HG02623 (cell line): Measurements from ENCODE around the gene TBC1D9.
"Not testable (repeated sequence)": the region's sequence is repeated elsewhere in the genome, so short reads cannot be mapped to it uniquely, and the experiment has no call there.

Source experiments
- ATAC-seq: cut with Tn5 transposase; IDR thresholded peaks from one replicate; pipeline ENCODE4 v1.9.1; 2021; ENCODE audit warnings: moderate library complexity; ENCODE audit not compliant: unreplicated experiment

The TBC1D9 gene

GRCh38 chr4:140756319-140757231 lies at the start of gene TBC1D9:
Gene TBC1D9, minus strand, starts transcription at chr4:140756385. Its CDS starts 340 bp downstream, at chr4:140756045.
- ATAC-seq = peak; percentile 35

GRCh38 chr4:140805293-140805692 lies 49.1 kb upstream of the TBC1D9 start:
- ATAC-seq = no peak

DNA sequence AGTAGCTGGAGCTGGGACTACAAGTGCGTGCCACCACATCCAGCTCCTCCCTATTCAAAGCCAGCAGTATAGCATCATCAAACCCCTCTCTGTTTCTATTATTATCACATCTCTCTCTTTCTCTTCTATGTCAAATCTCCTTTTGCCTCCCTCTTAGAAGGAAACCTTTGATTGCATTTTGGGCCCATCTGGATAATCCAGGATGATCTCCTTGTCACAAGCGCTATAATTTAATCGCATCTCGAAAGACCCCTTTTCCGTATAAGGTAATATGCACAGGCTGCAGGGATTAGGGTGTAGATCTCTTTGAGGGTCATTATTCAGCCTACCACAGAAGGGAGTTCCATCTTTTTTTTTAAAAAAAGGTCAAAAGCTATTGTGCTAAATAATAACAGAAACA lies 46.4 kb upstream of the TBC1D9 start:
- ATAC-seq = no peak

DNA sequence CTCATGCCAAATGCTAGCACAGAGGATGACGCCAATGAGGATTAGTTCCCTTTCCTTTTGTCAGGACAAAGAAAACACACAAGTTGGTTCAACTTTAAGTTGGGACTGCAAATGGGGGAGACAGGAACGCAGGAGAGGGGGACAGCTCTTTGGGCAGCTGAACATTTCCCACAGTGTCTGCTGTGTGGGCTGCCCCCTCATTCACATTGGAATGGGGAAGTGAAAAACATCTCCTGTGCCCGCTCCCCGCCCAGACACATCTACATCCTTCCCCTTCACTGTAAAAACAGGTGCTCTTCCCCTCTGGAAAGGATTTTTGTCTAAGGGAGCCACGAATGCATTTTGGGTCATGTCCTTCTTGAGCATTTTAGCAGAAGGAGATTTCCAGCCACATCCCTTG lies 44.5 kb upstream of the TBC1D9 start:
- peak; percentile 48 for ATAC-seq

DNA sequence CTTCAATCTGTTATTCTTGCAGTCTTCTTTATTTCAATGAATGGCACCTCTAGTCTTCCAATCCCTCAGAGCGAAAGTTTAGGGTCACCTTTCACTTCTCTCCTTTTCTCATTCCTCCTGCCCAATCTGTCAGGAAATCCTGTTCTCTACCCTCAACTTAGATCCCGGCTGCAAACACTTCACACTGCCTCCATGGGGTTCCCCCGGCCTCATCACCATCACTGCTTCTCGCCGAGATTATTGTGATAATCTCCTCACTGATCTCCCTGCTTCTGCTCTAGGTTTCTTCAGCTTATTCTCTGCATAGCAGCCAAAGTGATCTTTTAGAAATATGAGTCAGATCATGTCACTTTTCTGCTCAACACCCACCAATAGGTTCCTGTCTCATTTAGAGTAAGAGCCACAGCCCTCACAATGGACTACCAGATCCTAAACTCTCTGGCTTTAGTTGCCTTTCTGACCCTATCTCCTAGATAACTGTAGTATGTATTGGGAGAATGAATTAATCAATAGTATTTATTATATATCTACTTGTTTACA lies 43.6 kb upstream of the TBC1D9 start:
- peak; percentile 39 for ATAC-seq

DNA sequence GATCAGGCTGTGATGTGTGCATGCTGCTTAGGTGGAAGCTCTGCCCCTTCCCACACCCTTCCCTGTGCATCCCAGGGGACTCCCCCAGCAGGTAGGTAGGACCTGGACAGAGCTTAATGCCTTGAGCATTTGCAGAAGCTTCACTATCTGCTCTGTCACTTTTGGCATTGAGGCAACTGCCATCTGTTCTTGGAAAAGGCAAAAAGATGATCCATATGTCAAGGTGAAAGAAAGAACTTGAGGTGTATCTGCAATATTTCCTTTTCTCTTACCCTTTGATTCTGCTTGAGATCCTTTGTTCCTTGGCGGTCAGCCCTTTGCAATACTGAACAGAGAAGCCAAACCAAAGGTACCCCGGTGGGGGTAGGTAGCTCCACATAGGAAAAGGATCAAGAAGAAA lies 37.1 kb upstream of the TBC1D9 start:
- ATAC-seq = no peak

DNA sequence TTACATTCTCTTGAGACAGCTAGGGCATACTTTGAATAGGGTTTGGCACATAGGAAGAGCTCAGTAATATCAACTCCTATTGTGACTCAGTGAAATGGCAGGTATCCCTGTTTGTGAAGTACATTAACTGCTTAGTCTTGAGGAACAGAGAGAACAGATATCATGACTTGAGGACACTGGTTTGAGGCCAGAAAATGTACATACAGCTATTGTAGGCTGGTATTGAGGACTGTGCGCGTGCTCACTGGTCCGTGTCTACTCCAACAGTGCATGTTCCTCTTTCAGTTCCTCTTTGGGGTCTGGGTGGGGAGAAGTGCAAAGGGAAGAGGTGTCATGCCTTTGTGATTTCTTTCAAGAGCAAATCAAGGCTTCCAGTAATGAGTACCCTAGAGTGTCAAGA lies 34.6 kb upstream of the TBC1D9 start:
- ATAC-seq = peak; percentile 90

DNA sequence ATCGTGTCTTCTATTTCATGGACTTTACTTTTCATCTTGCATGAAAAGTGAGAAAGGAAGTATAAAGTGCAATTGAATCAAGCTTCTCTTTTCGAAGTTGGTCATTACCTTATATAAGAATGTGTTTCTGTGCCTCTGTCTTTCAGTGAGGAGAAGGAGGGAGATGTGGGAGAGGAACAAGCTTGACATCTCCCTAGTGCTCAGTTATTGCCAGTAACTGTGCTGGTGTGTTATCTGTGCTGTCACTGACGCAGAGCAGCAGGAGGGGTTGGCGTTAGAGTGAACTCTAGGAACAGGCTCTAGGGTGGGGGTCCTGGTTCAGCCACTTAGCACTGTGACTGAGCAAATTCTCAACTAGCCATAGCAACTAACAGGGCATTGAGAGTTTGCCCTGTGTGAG lies 34.0 kb upstream of the TBC1D9 start:
- ATAC-seq = peak; percentile 9

DNA sequence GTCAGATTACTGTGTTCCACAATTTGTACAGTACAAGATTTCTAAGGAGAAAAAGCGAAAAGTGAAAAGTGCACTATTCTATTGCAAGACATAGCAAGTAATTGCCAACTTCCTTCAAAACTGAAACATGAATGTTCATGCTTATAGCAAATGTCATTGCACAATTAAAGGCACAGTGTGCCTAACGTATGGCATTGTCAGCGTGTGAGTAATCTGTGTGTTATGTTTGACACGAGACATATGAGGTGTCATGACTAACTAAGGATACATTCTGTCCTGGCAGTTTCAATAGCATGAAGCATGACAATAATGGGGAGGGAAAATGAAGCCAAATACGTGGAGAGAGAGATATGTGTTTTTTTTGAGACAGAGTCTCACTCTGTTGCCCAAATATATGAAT lies 33.6 kb upstream of the TBC1D9 start:
- no peak for ATAC-seq

DNA sequence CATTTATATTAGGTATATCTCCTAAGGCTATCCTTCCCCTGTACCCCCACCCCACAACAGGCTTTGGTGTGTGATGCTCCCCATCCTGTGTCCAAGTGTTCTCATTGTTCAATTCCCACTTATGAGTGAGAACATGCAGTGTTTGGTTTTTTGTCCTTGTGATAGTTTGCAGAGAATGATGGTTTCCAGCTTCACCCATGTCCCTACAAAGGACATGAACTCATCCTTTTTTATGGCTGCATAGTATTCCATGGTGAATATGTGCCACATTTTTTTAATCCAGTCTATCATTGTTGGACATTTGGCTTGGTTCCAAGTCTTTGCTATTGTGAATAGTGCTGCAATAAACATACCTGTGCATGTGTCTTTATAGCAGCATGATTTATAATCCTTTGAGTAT lies 26.6 kb upstream of the TBC1D9 start:
- ATAC-seq = not testable (repeated sequence)

GRCh38 chr4:140781596-140781995 lies 25.4 kb upstream of the TBC1D9 start:
- no peak for ATAC-seq

DNA sequence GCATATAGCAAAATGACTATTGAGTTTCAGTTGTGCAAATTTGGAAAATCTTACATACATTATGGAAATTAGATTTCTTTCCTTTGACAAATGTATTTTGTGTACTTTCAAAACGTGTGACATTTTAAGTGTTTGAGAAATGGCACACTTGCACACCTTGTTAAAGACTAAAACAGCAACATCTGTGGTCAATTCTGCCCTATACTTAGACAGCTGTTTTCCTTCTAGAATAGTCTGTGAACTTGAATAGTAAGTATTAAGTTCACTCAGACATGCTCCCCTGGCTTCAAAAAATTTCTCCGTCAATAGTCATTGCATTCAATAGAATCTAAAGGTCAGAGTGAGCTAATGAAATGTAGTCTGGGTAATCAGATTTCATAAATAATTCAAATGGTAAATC lies 21.7 kb upstream of the TBC1D9 start:
- ATAC-seq = peak; percentile 63

DNA sequence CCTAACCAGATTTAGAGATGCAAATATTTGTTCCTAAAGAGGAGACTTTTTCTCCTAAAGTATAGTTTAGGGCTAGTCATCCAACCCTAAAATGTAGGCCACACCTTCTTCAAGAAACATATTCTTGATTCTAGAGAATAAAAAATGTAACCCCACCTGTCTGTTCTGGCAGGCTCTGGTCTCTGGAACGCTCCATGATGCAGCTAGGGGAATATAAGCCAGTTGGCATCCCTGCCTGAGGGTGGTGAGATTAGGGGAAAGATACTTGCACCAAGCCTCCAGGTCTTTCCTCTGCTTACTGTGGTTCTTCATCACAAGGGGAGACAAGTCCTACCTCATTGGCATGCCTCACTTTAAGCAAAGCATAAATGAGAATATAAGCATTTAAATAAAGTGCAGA lies 21.2 kb upstream of the TBC1D9 start:
- ATAC-seq = peak; percentile 13

GRCh38 chr4:140776556-140776955 lies 20.4 kb upstream of the TBC1D9 start:
- no peak for ATAC-seq

DNA sequence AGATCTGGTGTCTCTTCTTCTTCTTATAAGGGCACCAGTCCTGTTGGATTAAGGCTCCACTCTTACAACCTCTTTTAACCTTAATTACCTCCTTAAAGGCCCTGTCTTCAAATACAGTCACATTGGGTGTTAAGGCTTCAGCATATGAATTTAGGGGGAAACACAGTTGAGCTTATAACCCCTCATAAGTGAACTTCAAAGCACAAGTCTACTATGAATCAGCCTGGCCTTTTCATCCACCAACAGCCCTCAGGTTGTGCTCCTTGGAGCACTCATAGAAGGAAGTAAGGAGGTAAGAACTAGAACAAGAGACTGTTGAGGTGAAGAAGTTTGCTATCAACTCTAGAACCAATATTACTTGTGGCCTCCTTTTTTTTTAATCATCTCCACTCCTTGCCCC lies 18.8 kb upstream of the TBC1D9 start:
- ATAC-seq = no peak

- ATAC-seq = no peak
Measured at GRCh38 chr4:140774510-140774909, 18.3 kb upstream of the TBC1D9 start.

DNA sequence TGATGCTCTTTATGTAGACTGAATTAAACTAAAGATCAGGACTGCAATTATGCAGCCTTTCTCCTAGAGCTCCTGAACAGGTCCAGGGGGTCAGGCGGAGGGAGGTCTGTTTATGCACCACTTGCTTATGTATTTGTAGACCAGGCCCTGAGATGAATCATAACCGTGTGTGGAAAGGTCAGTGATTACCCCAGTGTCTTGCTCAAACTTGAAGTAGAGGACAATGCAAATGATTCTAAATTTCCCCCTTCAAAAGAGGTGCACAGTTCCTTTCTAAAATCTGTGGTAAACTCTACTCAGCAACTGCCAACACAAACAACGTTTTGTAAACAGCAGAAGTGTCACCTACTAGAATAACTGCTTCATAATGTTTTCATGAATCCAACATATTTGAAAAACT lies 13.0 kb upstream of the TBC1D9 start:
- ATAC-seq = no peak

DNA sequence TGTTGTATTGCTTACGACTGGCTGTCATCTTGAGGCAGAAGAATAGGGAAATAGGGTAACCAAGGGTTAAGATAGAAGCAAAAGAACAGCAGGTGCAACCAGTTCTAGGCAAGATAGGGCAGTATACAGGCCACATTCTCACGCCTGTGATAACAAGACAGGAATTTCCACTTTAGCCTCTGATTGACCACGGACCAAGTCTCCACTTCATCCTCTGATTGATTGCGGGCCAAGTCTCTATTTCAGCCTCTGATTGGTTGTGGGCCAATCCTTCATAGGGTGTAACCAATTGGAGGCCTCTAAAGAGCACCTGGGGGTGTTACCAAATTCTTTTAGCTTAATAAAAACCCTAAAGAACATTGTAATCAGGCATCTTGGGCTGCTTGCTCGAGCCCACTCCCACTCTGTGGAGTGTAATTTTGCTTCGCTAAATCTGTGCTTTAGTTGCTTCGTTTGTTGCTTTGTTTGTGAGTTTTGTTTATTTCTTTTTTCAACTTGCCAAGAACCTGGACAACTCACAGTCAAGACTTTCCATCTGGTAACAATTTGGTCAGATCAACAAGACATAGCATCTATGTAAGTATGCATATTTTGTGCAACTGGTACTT lies 8.7 kb upstream of the TBC1D9 start:
- no peak for ATAC-seq

GRCh38 chr4:140762202-140762601 lies 6.0 kb upstream of the TBC1D9 start:
- ATAC-seq = no peak

DNA sequence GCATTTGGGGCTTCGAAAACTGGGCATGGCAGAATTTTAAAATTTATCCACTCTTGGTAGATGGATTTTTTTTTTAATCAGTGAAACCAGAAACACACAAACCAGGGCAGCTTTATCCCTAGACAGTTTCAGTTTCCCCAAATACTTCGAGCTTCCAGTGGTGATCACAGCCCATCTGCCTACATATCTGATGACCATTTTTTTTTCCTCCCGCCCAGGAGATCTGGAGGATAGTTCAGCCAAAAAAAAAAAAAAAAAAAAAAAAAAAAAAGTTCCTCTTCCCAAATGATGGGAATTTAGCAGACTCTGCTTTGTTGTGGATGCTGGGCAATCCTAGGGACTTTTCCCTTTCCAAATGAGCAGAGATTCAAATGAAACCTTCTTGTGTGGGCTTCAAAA lies 1.0 kb upstream of the TBC1D9 start:
- ATAC-seq = no peak

DNA sequence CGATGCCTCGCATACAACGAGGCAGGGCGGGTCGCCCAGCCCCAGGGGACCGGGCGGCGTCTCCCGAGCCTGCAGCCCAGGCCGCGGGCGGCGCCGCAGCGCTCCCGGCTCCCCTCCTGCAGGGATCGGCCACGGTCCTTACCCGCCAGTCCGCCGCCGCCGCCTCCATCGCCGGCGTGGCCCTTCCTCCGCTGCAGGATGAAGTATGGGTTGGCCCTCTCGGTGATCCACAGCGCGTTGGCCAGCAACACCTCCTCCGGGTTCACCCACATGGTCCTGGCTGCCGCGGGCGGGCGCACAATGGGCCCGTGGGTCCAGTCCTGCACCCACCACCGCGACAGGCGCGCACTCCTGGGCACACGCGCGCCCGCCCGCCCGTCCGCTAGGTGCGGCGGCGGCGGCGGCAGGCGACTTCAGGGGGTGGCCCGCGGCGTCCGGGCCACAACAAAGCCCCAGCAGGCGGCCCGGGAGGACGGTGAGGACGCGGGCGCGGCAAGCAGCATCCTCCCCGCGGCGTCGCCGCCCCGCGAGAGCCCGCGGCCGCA lies 339 bp downstream of the TBC1D9 start:
- peak; percentile 54 for ATAC-seq
